Neural progenitor cell (in vitro differentiated cells): Measurements from ENCODE around the gene TTC21B. TPM values are rescaled to one million over a fixed set of nuclear protein-coding genes. Genes with fewer than 3 reads are reported as not detected.

ENCODE experiments used
- DNase-seq: peaks from one replicate; pipeline ENCODE4 v3.0.0-alpha.2; 2016; ENCODE audit warnings: low spot score
- H2AFZ ChIP-seq: fragments of 200-600 bp; sonication (generic); replicated peaks from 2 replicates; pipeline ENCODE4 v1.6.1; 2016; ENCODE audit warnings: antibody characterized with exemption
- H3F3A ChIP-seq: fragments of 200-600 bp; sonication (generic); 2 replicates; pipeline ENCODE4 v1.6.1; 2016; ENCODE audit warnings: antibody characterized with exemption, low read depth
- H3K27ac ChIP-seq: fragments of 200-600 bp; sonication (generic); 2 replicates; pipeline ENCODE4 v1.5.1; 2016; ENCODE audit warnings: mild to moderate bottlenecking
- H3K27me3 ChIP-seq: fragments of 200-600 bp; sonication (generic); 2 replicates; pipeline ENCODE4 v1.6.1; 2016; ENCODE audit warnings: mild to moderate bottlenecking, moderate library complexity
- H3K36me3 ChIP-seq: fragments of 200-600 bp; sonication (generic); 2 replicates; pipeline ENCODE4 v1.5.1; 2016
- H3K4me1 ChIP-seq: fragments of 200-600 bp; sonication (generic); 2 replicates; pipeline ENCODE4 v1.6.1; 2016; ENCODE audit warnings: mixed run types
- H3K4me2 ChIP-seq: fragments of 200-600 bp; sonication (generic); 2 replicates; pipeline ENCODE4 v1.6.1; 2016
- H3K4me3 ChIP-seq: fragments of 200-600 bp; sonication (generic); 2 replicates; pipeline ENCODE4 v1.5.1; 2016
- H3K79me2 ChIP-seq: fragments of 200-600 bp; sonication (generic); 2 replicates; pipeline ENCODE4 v1.6.1; 2016; ENCODE audit warnings: low read depth
- H3K9ac ChIP-seq: fragments of 200-600 bp; sonication (generic); 2 replicates; pipeline ENCODE4 v1.6.1; 2016
- H3K9me3 ChIP-seq: fragments of 200-600 bp; sonication (generic); 2 replicates; pipeline ENCODE4 v1.5.1; 2016; ENCODE audit warnings: low read depth
- H4K20me1 ChIP-seq: fragments of 200-600 bp; sonication (generic); 2 replicates; pipeline ENCODE4 v1.6.1; 2016; ENCODE audit warnings: low read depth
- H3K27ac Mint-ChIP-seq: 3 replicates; pipeline ENCODE4 v1.8.0; 2021; ENCODE audit warnings: mixed read lengths
- H3K27me3 Mint-ChIP-seq: 2 replicates; pipeline ENCODE4 v1.8.0; 2022; ENCODE audit warnings: low read depth, mild to moderate bottlenecking, inconsistent platforms, moderate library complexity, mixed read lengths; ENCODE audit not compliant: insufficient read depth
- H3K36me3 Mint-ChIP-seq: 3 replicates; pipeline ENCODE4 v1.8.0; 2021; ENCODE audit warnings: mixed read lengths
- H3K4me1 Mint-ChIP-seq: 3 replicates; pipeline ENCODE4 v1.8.0; 2021; ENCODE audit warnings: mixed read lengths
- H3K4me3 Mint-ChIP-seq: 3 replicates; pipeline ENCODE4 v1.8.0; 2021; ENCODE audit warnings: mild to moderate bottlenecking, moderate library complexity, mixed read lengths
- H3K9me3 Mint-ChIP-seq: 3 replicates; pipeline ENCODE4 v1.8.0; 2020; ENCODE audit warnings: mixed read lengths
- EZH2 ChIP-seq: fragments of 200-600 bp; sonication (generic); IDR thresholded peaks from 2 replicates; pipeline ENCODE4 v1.6.1; 2017; ENCODE audit warnings: antibody characterized with exemption, mild to moderate bottlenecking, moderate library complexity
- EZH2phosphoT487 ChIP-seq: fragments of 200-600 bp; sonication (generic); IDR thresholded peaks from 2 replicates; pipeline ENCODE4 v1.6.1; 2017; ENCODE audit warnings: antibody characterized with exemption
- total RNA-seq: library from RNA; depleted of rRNA; stranded (reverse); fragments of >200 nt; gene quantifications from 2 replicates; pipeline ENCODE4 v1.2.3, GENCODE V29; 2015; ENCODE audit warnings: low replicate concordance
- TF ChIP-seq, protein P1 (sequence below): fragments of 200-600 bp; sonication (generic); IDR thresholded peaks from 2 replicates; pipeline ENCODE4 v1.5.1; 2017; ENCODE audit warnings: antibody characterized with exemption, mild to moderate bottlenecking

TTC21B gene
- total RNA-seq, 1 donor from 2014 or later: 46.9 TPM

DNA sequence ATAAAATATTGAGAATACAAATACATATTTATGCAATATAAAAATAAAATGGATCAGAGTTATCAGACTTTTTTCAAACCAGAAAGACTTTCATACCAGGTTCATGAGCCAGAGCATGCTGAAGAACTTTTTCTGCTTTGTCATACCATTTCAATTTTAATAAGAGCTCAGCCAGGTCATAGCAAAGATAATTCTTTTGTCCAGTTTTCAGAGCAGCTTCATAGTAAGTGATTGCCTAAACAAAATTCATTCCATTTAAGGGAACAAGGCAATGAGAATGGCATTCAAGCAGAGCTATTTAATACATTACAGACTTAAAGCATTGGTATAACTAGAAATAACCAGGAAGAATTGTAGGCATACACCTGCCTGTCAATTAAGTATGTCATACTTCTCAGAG is 42.3 kb downstream of the TTC21B start:
- no peaks in the 10 kb centered on the region for H3K27me3 Mint-ChIP-seq
- Histone ChIP-seq H2AFZ (no peak overlapping the region), H3K79me2 (no peaks in the 10 kb centered on the region), H3K36me3 (peaks cover 4% of the 10 kb centered on the region), H4K20me1 (no peaks in the 10 kb centered on the region), H3K9ac (no peak overlapping the region), H3K27ac (no peak overlapping the region), H3K9me3 (no peaks in the 10 kb centered on the region), H3K4me2 (no peak overlapping the region), H3K27me3 (no peaks in the 10 kb centered on the region), H3F3A (no peaks in the 10 kb centered on the region), H3K4me3 (no peak overlapping the region), H3K4me1 (no peaks in the 10 kb centered on the region)
- no peaks in the 10 kb centered on the region for H3K9me3 Mint-ChIP-seq
- peaks cover 20% of the 10 kb centered on the region for H3K36me3 Mint-ChIP-seq
- no peak for DNase-seq
- H3K27ac Mint-ChIP-seq: no peak overlapping the region
- no peak overlapping the region for H3K4me3 Mint-ChIP-seq
- TF ChIP-seq EZH2 (no peak), EZH2phosphoT487 (no peak)
- TF ChIP-seq, protein P1, sequence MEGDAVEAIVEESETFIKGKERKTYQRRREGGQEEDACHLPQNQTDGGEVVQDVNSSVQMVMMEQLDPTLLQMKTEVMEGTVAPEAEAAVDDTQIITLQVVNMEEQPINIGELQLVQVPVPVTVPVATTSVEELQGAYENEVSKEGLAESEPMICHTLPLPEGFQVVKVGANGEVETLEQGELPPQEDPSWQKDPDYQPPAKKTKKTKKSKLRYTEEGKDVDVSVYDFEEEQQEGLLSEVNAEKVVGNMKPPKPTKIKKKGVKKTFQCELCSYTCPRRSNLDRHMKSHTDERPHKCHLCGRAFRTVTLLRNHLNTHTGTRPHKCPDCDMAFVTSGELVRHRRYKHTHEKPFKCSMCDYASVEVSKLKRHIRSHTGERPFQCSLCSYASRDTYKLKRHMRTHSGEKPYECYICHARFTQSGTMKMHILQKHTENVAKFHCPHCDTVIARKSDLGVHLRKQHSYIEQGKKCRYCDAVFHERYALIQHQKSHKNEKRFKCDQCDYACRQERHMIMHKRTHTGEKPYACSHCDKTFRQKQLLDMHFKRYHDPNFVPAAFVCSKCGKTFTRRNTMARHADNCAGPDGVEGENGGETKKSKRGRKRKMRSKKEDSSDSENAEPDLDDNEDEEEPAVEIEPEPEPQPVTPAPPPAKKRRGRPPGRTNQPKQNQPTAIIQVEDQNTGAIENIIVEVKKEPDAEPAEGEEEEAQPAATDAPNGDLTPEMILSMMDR: no peak
- H3K4me1 Mint-ChIP-seq: no peaks in the 10 kb centered on the region

DNA sequence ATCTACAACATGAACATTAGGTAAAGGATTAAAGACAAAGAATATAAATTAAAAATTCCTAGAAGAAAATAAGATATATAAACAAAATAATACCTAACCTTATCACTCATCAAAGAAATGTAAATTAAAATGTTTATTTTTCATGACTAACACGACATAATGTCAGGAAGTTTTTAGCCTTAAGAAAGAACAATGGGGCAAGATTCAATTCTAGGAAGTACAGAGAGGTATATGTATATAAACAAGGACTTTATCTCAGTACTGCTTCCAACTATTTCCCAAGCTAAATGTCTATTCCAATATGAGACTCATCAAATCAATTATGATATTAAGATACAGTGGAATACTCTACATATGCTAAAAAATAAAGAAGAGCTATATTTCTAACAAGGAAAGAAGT is 44.1 kb downstream of the TTC21B start:
- no peaks in the 10 kb centered on the region for H3K9me3 ChIP-seq

DNA sequence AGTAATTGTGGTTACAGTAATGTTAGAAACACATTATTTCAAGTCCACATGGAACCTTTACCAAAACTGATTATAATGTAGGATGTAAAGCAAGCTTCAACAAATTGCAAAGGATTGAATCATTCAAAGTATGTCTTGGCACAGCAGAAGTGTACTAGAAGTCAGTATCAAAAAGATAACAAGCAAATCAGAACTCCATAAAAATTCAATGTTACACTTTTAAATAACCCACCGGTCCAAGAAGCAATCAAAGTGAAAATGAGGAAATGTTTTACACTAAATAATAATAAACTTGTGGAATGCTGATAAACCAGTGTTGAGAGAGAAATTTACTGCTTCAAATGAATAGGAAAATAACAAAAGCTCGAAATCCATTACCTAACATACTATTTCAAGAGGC is 47.7 kb downstream of the TTC21B start:
- Mint-ChIP-seq H3K9me3 (no peaks in the 10 kb centered on the region), H3K4me1 (peaks cover 9% of the 10 kb centered on the region), H3K4me3 (no peak overlapping the region), H3K27me3 (no peaks in the 10 kb centered on the region), H3K27ac (no peak overlapping the region), H3K36me3 (peaks cover 19% of the 10 kb centered on the region)
- Histone ChIP-seq H3K9me3 (no peaks in the 10 kb centered on the region), H3K4me1 (no peaks in the 10 kb centered on the region), H4K20me1 (no peaks in the 10 kb centered on the region), H3K27ac (no peak overlapping the region), H3K4me2 (no peak overlapping the region), H3K27me3 (no peaks in the 10 kb centered on the region), H3K79me2 (no peaks in the 10 kb centered on the region), H3K4me3 (no peak overlapping the region), H3F3A (no peaks in the 10 kb centered on the region), H3K36me3 (no peaks in the 10 kb centered on the region), H3K9ac (no peak overlapping the region), H2AFZ (no peak overlapping the region)
- TF ChIP-seq, protein P1: no peak
- TF ChIP-seq EZH2 (no peak), EZH2phosphoT487 (no peak)
- DNase-seq: no peak

More for the DNA sequence above, 44.1 kb downstream of the TTC21B start:
- Histone ChIP-seq H3K4me2 (no peak overlapping the region), H2AFZ (no peak overlapping the region), H3K4me1 (no peaks in the 10 kb centered on the region), H3F3A (no peaks in the 10 kb centered on the region), H3K27me3 (no peaks in the 10 kb centered on the region), H3K9ac (no peak overlapping the region), H3K4me3 (no peak overlapping the region), H3K36me3 (peaks cover 4% of the 10 kb centered on the region), H4K20me1 (no peaks in the 10 kb centered on the region), H3K27ac (no peak overlapping the region), H3K79me2 (no peaks in the 10 kb centered on the region)
- Mint-ChIP-seq H3K4me1 (no peaks in the 10 kb centered on the region), H3K4me3 (no peak overlapping the region), H3K9me3 (no peaks in the 10 kb centered on the region), H3K27ac (no peak overlapping the region), H3K27me3 (no peaks in the 10 kb centered on the region), H3K36me3 (peaks cover 26% of the 10 kb centered on the region)
- TF ChIP-seq, protein P1: no peak
- TF ChIP-seq EZH2phosphoT487: no peak
- TF ChIP-seq EZH2: no peak
- DNase-seq: no peak

DNA sequence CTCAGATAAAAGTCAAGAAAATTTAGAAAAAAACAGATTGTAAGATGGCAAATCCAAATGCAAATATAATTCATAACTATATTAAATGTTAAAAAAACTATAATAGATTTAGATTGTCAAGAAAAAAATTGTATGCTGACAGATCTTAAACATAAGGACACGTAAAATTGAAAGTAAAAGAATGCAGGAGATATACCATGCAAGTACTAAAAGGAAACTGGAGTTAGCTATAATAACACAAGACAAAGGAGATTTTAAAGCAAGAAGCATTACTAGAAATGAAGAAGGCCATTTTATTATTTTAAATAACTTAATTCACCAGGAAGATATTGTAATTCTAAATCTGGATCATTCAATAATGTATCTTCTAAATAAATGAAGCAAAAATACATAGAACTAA is 48.3 kb downstream of the TTC21B start:
- Histone ChIP-seq H3K27ac (no peak overlapping the region), H2AFZ (no peak overlapping the region), H3K4me2 (no peak overlapping the region), H3F3A (no peaks in the 10 kb centered on the region), H3K79me2 (no peaks in the 10 kb centered on the region), H3K4me3 (no peak overlapping the region), H3K9me3 (no peaks in the 10 kb centered on the region), H3K36me3 (no peaks in the 10 kb centered on the region), H3K9ac (no peak overlapping the region), H4K20me1 (no peaks in the 10 kb centered on the region), H3K27me3 (no peaks in the 10 kb centered on the region), H3K4me1 (no peaks in the 10 kb centered on the region)
- Mint-ChIP-seq H3K9me3 (no peaks in the 10 kb centered on the region), H3K4me1 (peaks cover 9% of the 10 kb centered on the region), H3K27me3 (no peaks in the 10 kb centered on the region), H3K4me3 (no peak overlapping the region), H3K27ac (no peak overlapping the region), H3K36me3 (peaks cover 20% of the 10 kb centered on the region)
- DNase-seq: no peak
- TF ChIP-seq EZH2: no peak
- TF ChIP-seq, protein P1: no peak
- no peak for TF ChIP-seq EZH2phosphoT487
